ENCODE results near the gene EML1. TPM values are rescaled to one million over a fixed set of nuclear protein-coding genes. Genes with fewer than 3 reads are reported as not detected.

The EML1 gene
- total RNA-seq, 4 donors from 2014 or later, result 12.5 to 19.1 (median 16.6) TPM

DNA sequence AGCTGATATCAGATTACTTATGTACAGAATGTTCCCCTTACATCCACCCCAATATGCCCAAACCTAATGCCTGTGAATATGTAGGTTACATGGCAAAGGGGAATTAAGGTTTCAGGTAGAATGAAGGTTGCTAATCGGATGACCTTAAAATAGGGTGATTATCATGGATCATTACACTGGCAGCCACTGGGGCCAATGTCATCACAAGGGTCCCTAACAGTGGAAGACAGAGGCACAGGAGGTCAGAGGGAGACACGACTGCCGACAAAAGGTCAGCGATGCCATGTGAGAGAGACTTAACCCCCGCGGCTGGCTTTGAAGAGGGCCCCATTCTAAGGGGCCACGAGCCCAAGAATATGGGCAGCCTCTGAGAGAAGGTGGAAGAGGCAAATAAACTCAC lies 165.2 kb downstream of the EML1 start:
- in situ Hi-C loops (cut with MboI; ENCODE audit: low sequenced_read_pairs in 4 of 4), result no loop called here
- no peaks in the 10 kb centered on the region for H3K36me3 ChIP-seq
- no peak for ATAC-seq
- no peak for DNase-seq
- no peaks in the 10 kb centered on the region for H3K4me1 ChIP-seq
- intact Hi-C loops (cut with DNase I; ENCODE audit: low total_unique reads), result no loop called here
- TF ChIP-seq, protein P1, sequence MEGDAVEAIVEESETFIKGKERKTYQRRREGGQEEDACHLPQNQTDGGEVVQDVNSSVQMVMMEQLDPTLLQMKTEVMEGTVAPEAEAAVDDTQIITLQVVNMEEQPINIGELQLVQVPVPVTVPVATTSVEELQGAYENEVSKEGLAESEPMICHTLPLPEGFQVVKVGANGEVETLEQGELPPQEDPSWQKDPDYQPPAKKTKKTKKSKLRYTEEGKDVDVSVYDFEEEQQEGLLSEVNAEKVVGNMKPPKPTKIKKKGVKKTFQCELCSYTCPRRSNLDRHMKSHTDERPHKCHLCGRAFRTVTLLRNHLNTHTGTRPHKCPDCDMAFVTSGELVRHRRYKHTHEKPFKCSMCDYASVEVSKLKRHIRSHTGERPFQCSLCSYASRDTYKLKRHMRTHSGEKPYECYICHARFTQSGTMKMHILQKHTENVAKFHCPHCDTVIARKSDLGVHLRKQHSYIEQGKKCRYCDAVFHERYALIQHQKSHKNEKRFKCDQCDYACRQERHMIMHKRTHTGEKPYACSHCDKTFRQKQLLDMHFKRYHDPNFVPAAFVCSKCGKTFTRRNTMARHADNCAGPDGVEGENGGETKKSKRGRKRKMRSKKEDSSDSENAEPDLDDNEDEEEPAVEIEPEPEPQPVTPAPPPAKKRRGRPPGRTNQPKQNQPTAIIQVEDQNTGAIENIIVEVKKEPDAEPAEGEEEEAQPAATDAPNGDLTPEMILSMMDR (IDR thresholded peaks at IDR 0.05 in 4 of 5, conservative IDR thresholded peaks at IDR 0.05 in 1 of 5), result no peak
- TF ChIP-seq POLR2A (IDR thresholded peaks at IDR 0.05), result no peak
- no peaks in the 10 kb centered on the region for H3K9me3 ChIP-seq
- peaks cover 0 to 18% (median 2%) of the 10 kb centered on the region in 3 donors for H3K27me3 ChIP-seq
- no peak overlapping the region for H3K27ac ChIP-seq
- no peak overlapping the region for H3K4me3 ChIP-seq

DNA sequence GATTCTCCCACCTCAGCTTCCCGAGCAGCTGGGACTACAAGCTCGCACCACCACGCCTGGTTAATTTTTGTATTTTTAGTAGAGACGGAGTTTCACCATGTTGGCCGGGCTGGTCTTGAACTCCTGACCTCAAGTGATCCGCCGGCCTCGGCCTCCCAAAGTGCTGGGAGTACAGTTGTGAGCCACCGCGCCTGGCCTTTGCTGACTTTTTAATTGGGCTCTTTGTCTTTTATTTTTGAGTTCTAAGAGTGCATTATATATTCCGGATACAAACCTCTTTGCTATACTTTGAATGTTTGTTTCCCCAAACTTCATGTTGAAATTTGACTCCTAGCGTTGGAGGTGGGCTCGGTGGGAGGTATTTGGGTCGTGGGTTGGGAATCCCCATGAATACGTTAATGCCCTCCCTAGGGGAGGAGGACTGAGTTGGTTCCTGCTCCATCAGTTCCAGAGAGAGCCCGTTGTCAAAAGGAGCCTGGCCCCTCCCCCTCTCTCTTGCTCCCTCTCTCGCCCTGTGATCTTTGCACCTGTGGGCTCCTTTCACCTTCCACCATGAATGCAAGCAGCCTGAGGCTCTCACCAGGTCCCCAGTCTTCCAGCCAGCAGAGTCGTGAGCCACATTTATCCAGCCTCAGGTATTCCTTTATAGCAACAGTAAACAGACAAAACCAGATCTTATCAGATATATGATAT lies 168.8 kb downstream of the EML1 start:
- no peaks in the 10 kb centered on the region for H3K4me1 ChIP-seq
- H3K9me3 ChIP-seq, result no peaks in the 10 kb centered on the region
- no peak for DNase-seq
- no peak for ATAC-seq
- peaks cover 0 to 18% (median 2%) of the 10 kb centered on the region in 3 donors for H3K27me3 ChIP-seq
- H3K4me3 ChIP-seq, result no peak overlapping the region
- H3K27ac ChIP-seq, result no peak overlapping the region
- intact Hi-C loops (cut with DNase I; ENCODE audit: low total_unique reads), result no loop called here
- in situ Hi-C loops (cut with MboI; ENCODE audit: low sequenced_read_pairs in 4 of 4), result no loop called here
- TF ChIP-seq, protein P1 (IDR thresholded peaks at IDR 0.05 in 4 of 5, conservative IDR thresholded peaks at IDR 0.05 in 1 of 5), result no peak
- no peak for TF ChIP-seq POLR2A (IDR thresholded peaks at IDR 0.05)
- no peaks in the 10 kb centered on the region for H3K36me3 ChIP-seq

DNA sequence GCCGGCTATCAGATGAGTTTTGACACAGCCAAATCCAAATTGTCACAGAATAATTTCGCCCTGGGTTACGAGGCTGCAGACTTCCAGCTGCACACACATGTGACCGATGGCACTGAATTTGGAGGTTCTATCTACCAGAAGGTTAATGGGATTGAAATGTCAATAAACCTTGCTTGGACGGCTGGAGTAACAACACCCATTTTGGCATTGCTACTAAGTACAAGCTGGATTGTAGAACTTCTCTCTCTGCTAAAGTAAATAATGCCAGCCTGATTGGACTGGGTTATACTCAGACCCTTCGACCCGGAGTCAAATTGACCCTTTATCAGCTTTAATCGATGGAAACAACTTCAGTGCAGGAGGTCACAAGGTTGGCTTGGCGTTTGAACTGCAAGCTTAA lies 171.8 kb downstream of the EML1 start:
- Histone ChIP-seq H3K27ac (no peak overlapping the region), H3K36me3 (no peaks in the 10 kb centered on the region), H3K9me3 (no peaks in the 10 kb centered on the region), H3K4me1 (no peaks in the 10 kb centered on the region), H3K27me3 (peaks cover 0 to 18% (median 2%) of the 10 kb centered on the region in 3 donors), H3K4me3 (no peak overlapping the region)
- in situ Hi-C loops (cut with MboI; ENCODE audit: low sequenced_read_pairs in 4 of 4) (no loop called here), intact Hi-C loops (cut with DNase I; ENCODE audit: low total_unique reads) (no loop called here)
- DNase-seq (no peak), ATAC-seq (no peak)
- TF ChIP-seq, protein P1 (IDR thresholded peaks at IDR 0.05 in 4 of 5, conservative IDR thresholded peaks at IDR 0.05 in 1 of 5), result no peak
- TF ChIP-seq POLR2A (IDR thresholded peaks at IDR 0.05), result no peak

DNA sequence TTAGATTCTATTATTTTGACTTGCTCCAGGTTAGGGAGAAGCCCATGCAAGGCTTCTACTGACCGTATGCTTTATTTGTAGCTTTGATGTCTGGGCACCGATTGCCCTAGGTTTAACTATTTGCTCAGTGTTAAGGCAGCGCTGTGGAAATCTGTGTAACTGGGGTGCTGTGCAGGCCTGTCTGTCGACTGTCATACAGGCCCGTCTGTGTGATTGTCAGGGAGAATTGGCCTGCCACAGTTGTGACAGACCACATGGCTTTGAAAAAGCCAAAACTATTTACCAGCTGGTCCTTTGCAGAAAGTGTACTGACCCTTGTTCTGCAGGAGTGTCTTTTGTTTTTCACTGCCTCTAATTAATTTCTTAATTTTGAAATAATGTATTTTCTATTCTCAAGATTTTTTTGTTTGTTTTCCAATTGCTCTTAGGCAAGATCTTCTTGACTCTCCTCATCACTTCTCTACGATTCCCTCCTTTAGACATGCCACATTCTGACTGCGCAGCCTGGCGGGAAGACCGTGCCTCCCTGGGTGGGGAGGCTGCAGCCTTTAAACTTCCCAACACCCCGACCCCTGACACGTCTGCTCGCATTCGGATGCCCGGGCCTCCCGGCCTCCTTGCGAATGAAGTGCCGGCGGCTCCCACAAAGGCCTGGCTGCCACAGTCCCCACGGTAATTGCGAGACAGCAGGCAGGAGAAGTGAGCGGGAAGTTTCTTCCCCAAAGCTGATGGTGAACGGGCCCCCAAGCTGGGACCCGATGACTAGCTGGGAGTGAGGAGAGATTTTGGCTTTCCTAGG lies 173.0 kb downstream of the EML1 start:
- TF ChIP-seq, protein P1 (IDR thresholded peaks at IDR 0.05 in 4 of 5, conservative IDR thresholded peaks at IDR 0.05 in 1 of 5), result no peak
- TF ChIP-seq POLR2A (IDR thresholded peaks at IDR 0.05), result no peak
- Histone ChIP-seq H3K4me1 (no peaks in the 10 kb centered on the region), H3K9me3 (no peaks in the 10 kb centered on the region), H3K27me3 (peaks cover 0 to 12% (median 2%) of the 10 kb centered on the region in 3 donors), H3K4me3 (no peak overlapping the region), H3K27ac (no peak overlapping the region), H3K36me3 (no peaks in the 10 kb centered on the region)
- DNase-seq, result no peak
- in situ Hi-C loops (cut with MboI; ENCODE audit: low sequenced_read_pairs in 4 of 4) (no loop called here), intact Hi-C loops (cut with DNase I; ENCODE audit: low total_unique reads) (no loop called here)
- ATAC-seq, result no peak

Measured in gastrocnemius medialis (tissue), 4 donors.